K562 (cell line): Measurements from ENCODE around the gene KISS1R. TPM values are rescaled to one million over a fixed set of nuclear protein-coding genes. Genes with fewer than 3 reads are reported as not detected.
"Not testable (repeated sequence)": the region's sequence is repeated elsewhere in the genome, so short reads cannot be mapped to it uniquely, and the experiment has no call there.

ENCODE experiments used
- ATAC-seq: fragments of 200-7000 bp; cut with Tn5 transposase; 3 replicates; pipeline ENCODE4 v1.9.1; 2020; ENCODE audit warnings: moderate library complexity
- BruUV-seq: library from RNA; stranded (reverse); fragments of 400-500 nt; replicated peaks from 2 replicates; lab custom pipeline; 2021; lab: Mats Ljungman, UMichigan
- CTCF ChIA-PET: fragments of 300-600 bp; formaldehyde crosslinking; extraction: SDS; loops from one replicate; lab custom pipeline; 2021; ENCODE audit warnings: low intra/inter-chr PET ratio; lab: Yijun Ruan, JAX
- POLR2A ChIA-PET: fragments of 300-600, 350-650 bp; sonication (Branson Sonifier 250); formaldehyde crosslinking; extraction: SDS; loops from one replicate; lab custom pipeline; 2021; ENCODE audit warnings: antibody characterized with exemption, inconsistent platforms; lab: Yijun Ruan, JAX
- DNase-seq, 4 experiments: peaks; one replicate each; pipeline versions ENCODE4 v3.0.0 to v3.0.0-alpha.2; 2011 to 2018; ENCODE audit warnings: low spot score in 3 of 4, mixed read lengths in 3 of 4; ENCODE audit errors: extremely low read depth in 1 of 4
- FAIRE-seq: peaks from 2 replicates; lab custom pipeline; 2011; peaks lifted over from hg19 to GRCh38; lab: Jason Lieb, UNC
- H2AFZ ChIP-seq: 2 replicates; pipeline ENCODE4 v1.6.0; 2011; ENCODE audit warnings: low read depth, low read length, control low read depth, inconsistent platforms
- H3K27ac ChIP-seq: fragments of 200-600 bp; 3 replicates; pipeline ENCODE4 v1.8.0; 2011; ENCODE audit warnings: low read depth, mild to moderate bottlenecking, control low read depth, inconsistent platforms, low read length, moderate library complexity, mixed read lengths; ENCODE audit errors: extremely low read depth
- H3K27me3 ChIP-seq, 2 experiments: fragments of 300-600 bp in 1 of 2; 2 replicates in 1 of 2; 3 replicates in 1 of 2; pipeline versions ENCODE4 v1.6.0 to v1.8.0; 2011; ENCODE audit warnings: inconsistent platforms in 2 of 2, low read length in 2 of 2, mild to moderate bottlenecking in 1 of 2, mixed read lengths in 1 of 2, moderate library complexity in 1 of 2; ENCODE audit not compliant: control insufficient read depth in 2 of 2, insufficient read depth in 2 of 2
- H3K36me3 ChIP-seq: fragments of 300-600 bp; 3 replicates; pipeline ENCODE4 v1.8.0; 2011; ENCODE audit warnings: mild to moderate bottlenecking, low read length, inconsistent platforms; ENCODE audit not compliant: control insufficient read depth, insufficient read depth
- H3K4me1 ChIP-seq, 2 experiments: fragments of 200-600 bp in 1 of 2; replicated peaks in 1 of 2; 2 replicates in 1 of 2; 3 replicates in 1 of 2; pipeline versions ENCODE4 v1.5.1 to v1.8.0; 2011; ENCODE audit warnings: inconsistent platforms in 2 of 2, low read length in 2 of 2, mild to moderate bottlenecking in 1 of 2, mixed read lengths in 1 of 2, moderate library complexity in 1 of 2; ENCODE audit not compliant: control insufficient read depth in 2 of 2, insufficient read depth in 2 of 2
- H3K4me2 ChIP-seq: 2 replicates; pipeline ENCODE4 v1.6.1; 2011; ENCODE audit warnings: low read length, control low read depth, inconsistent platforms, mixed read lengths; ENCODE audit not compliant: insufficient read depth
- H3K4me3 ChIP-seq: fragments of 200-600 bp; sonication (generic), shearing (Covaris generic); 2 replicates; pipeline ENCODE4 v1.5.1; 2016; ENCODE audit warnings: control low read depth, inconsistent platforms
- H3K79me2 ChIP-seq: fragments of 200-600 bp; 3 replicates; pipeline ENCODE4 v1.8.0; 2011; ENCODE audit warnings: low read length, inconsistent platforms; ENCODE audit not compliant: control insufficient read depth, insufficient read depth
- H3K9ac ChIP-seq, 2 experiments: 2 replicates each; pipeline versions ENCODE4 v1.6.0 to v1.6.1; 2011; ENCODE audit warnings: low read depth in 2 of 2, low read length in 2 of 2, control low read depth in 1 of 2, inconsistent platforms in 1 of 2, mild to moderate bottlenecking in 1 of 2, mixed read lengths in 1 of 2; ENCODE audit not compliant: insufficient read depth in 1 of 2
- H3K9me1 ChIP-seq: one replicate; pipeline ENCODE4 v1.6.0; 2011; ENCODE audit warnings: inconsistent platforms, mild to moderate bottlenecking, low read length, moderate library complexity; ENCODE audit not compliant: control insufficient read depth, insufficient read depth
- H3K9me3 ChIP-seq: replicated peaks from 2 replicates; pipeline ENCODE4 v1.5.1; 2011; ENCODE audit warnings: low read depth, low read length, inconsistent platforms; ENCODE audit not compliant: control insufficient read depth, insufficient read depth
- H4K20me1 ChIP-seq: replicated peaks from 2 replicates; pipeline ENCODE4 v1.6.1; 2011; ENCODE audit warnings: low read length, inconsistent platforms, mixed read lengths; ENCODE audit not compliant: control insufficient read depth, insufficient read depth
- POLR2G ChIP-seq: fragments of 200-400 bp; formaldehyde crosslinking; IDR thresholded peaks from 2 replicates; pipeline ENCODE4 v1.6.1; 2017; ENCODE audit warnings: low read depth, mild to moderate bottlenecking, antibody characterized with exemption, low read length, moderate library complexity
- WGBS: fragments of 100-300 bp; shearing (Covaris generic); methylation state at CpG from one replicate; pipeline ENCODE4 v1.1.6; 2016; ENCODE audit warnings: low coverage, mixed read lengths; ENCODE audit not compliant: insufficient coverage; ENCODE audit errors: missing lambda C conversion rate; 5-methylcytosine and 5-hydroxymethylcytosine counted together
- in situ Hi-C: fragments of 300-500 bp; cut with MboI; formaldehyde crosslinking; loops from 4 replicates; pipeline ENCODE4 v1.15.0; 2018; ENCODE audit warnings: inconsistent platforms, mixed read lengths
- intact Hi-C: fragments of 100-400 bp; cut with micrococcal nuclease; formaldehyde crosslinking; loops from 2 replicates; pipeline ENCODE4 v1.14.2; 2022
- polyA plus RNA-seq, 8 experiments: library from polyadenylated mRNA; depleted of rRNA in 4 of 8; stranded (reverse) in 5 of 8; unstranded in 3 of 8; fragments of >200 nt; fragmentation: Nextera tagmentation in 2 of 8; fragmentation: Illumina TruSeq in 1 of 8; extraction: Ambion mirVana in 2 of 8; extraction: Trizol in 1 of 8; gene quantifications; 2 replicates each; pipeline versions ENCODE4 v1.2.1 to v1.2.3, GENCODE V29; 2011 to 2014; ENCODE audit warnings: inconsistent platforms in 1 of 8, missing spikeins in 1 of 8
- total RNA-seq, 7 experiments: library from RNA; depleted of rRNA in 6 of 7; stranded (reverse); fragments of >200 nt in 6 of 7; fragmentation: Illumina TruSeq in 2 of 7; extraction: Trizol in 2 of 7; gene quantifications; 2 replicates each; pipeline versions ENCODE4 v1.2.1 to v1.2.3, GENCODE V29; 2011 to 2021; ENCODE audit warnings: low replicate concordance in 1 of 7

The KISS1R gene
- total and polyA plus RNA-seq, 9 of the 15 experiments (the other 6 are each of a cell fraction or from before 2014, with no cell fraction given), result 0.37 to 39.4 (median 2.0) TPM

- H3K4me3 ChIP-seq, H3K9me1 ChIP-seq, H3K27me3 ChIP-seq, H3K79me2 ChIP-seq, H4K20me1 ChIP-seq, CTCF ChIA-PET, BruUV-seq, H3K9ac ChIP-seq, intact Hi-C loops, H3K27ac ChIP-seq, H3K4me2 ChIP-seq, ATAC-seq, H2AFZ ChIP-seq, in situ Hi-C loops, H3K9me3 ChIP-seq, DNase-seq, FAIRE-seq: not testable (repeated sequence)
- Histone ChIP-seq H3K4me1 (peaks cover 4 to 42% of the 10 kb centered on the region in 2 experiments; a peak in 4 of 5 replicates), H3K36me3 (peaks cover 62% of the 10 kb centered on the region)
- TF ChIP-seq POLR2G, result peak; percentile 35
- 64% methylated on average over 8 of the region's 23 CpGs for WGBS
- POLR2A ChIA-PET, result interaction anchor here (0.6 to 2.4 kb wide), 3 partner anchors 12 to 81 kb away, joined by 3 to 6 read pairs (median 3); partner anchors contain the start of genes MED16 and PTBP1
Observed at GRCh38 chr19:877992-878660, 39.0 kb upstream of the KISS1R start.

GRCh38 chr19:878751-879561 lies 38.2 kb upstream of the KISS1R start:
- BruUV-seq, ATAC-seq, CTCF ChIA-PET, FAIRE-seq, H4K20me1 ChIP-seq, H3K9me3 ChIP-seq, H3K4me3 ChIP-seq, H3K27me3 ChIP-seq, H2AFZ ChIP-seq, H3K9me1 ChIP-seq, H3K9ac ChIP-seq, in situ Hi-C loops, intact Hi-C loops, H3K79me2 ChIP-seq, H3K4me2 ChIP-seq, DNase-seq, H3K27ac ChIP-seq: not testable (repeated sequence)
- POLR2A ChIA-PET, result interaction anchor here (0.7 to 3.1 kb wide), 5 partner anchors 11 to 82 kb away, joined by 3 to 11 read pairs (median 3); partner anchors contain the start of gene PTBP1
- WGBS, result 76% methylated on average over 17 of the region's 24 CpGs
- TF ChIP-seq POLR2G, result peak; percentile 28
- H3K36me3 ChIP-seq, result peaks cover 63% of the 10 kb centered on the region
- peaks cover 0 to 41% of the 10 kb centered on the region in 2 experiments; a peak in 2 of 5 replicates for H3K4me1 ChIP-seq
